SU-DHL-6 (cell line): ENCODE data around the gene EFCAB6.

Experiments used
- H2AFZ ChIP-seq: fragments of 200-600 bp; sonication (generic); 2 replicates; pipeline ENCODE4 v1.6.1; 2014; ENCODE audit warnings: low read depth, mild to moderate bottlenecking, moderate library complexity, mixed read lengths, antibody characterized with exemption, low read length; ENCODE audit not compliant: severe bottlenecking
- H3F3A ChIP-seq: fragments of 200-600 bp; shearing (Covaris generic); 2 replicates; pipeline ENCODE4 v1.6.0; 2016; ENCODE audit warnings: antibody characterized with exemption, mild to moderate bottlenecking; ENCODE audit not compliant: insufficient read depth
- H3K27ac ChIP-seq: fragments of 200-600 bp; sonication (generic); 2 replicates; pipeline ENCODE4 v1.5.1; 2016; ENCODE audit warnings: low read depth, mild to moderate bottlenecking, low read length, moderate library complexity, mixed read lengths
- H3K27me3 ChIP-seq: fragments of 200-600 bp; sonication (generic), shearing (Covaris generic); 2 replicates; pipeline ENCODE4 v1.6.0; 2014; ENCODE audit warnings: mild to moderate bottlenecking, low read length
- H3K36me3 ChIP-seq: fragments of 200-600 bp; sonication (generic); 2 replicates; pipeline ENCODE4 v1.6.1; 2014; ENCODE audit warnings: mild to moderate bottlenecking, low read length, mixed read lengths
- H3K4me2 ChIP-seq: fragments of 300-600, 200-600 bp; shearing (Covaris generic), sonication (generic); 2 replicates; pipeline ENCODE4 v1.6.0; 2014; ENCODE audit warnings: low read length, low read depth, mild to moderate bottlenecking; ENCODE audit not compliant: poor library complexity, severe bottlenecking
- H3K4me3 ChIP-seq: fragments of 200-600 bp; sonication (generic); 2 replicates; pipeline ENCODE4 v1.5.1; 2014; ENCODE audit warnings: antibody characterized with exemption, low read length, mild to moderate bottlenecking, mixed read lengths; ENCODE audit not compliant: insufficient read depth, poor library complexity, severe bottlenecking
- H3K79me2 ChIP-seq: fragments of 200-600 bp; sonication (generic); 2 replicates; pipeline ENCODE4 v1.6.1; 2014; ENCODE audit warnings: mild to moderate bottlenecking, low read length, moderate library complexity; ENCODE audit not compliant: insufficient read depth
- H3K9ac ChIP-seq: fragments of 200-600 bp; sonication (generic); 2 replicates; pipeline ENCODE4 v1.7.0; 2014; ENCODE audit warnings: mild to moderate bottlenecking, low read length
- H3K9me2 ChIP-seq: fragments of 200-600 bp; sonication (generic); replicated peaks from 2 replicates; pipeline ENCODE4 v1.6.1; 2014; ENCODE audit warnings: low read length; ENCODE audit not compliant: insufficient read depth
- H3K9me3 ChIP-seq: fragments of 200-600 bp; sonication (generic); 2 replicates; pipeline ENCODE4 v1.6.1; 2014; ENCODE audit warnings: low read length, mixed read lengths; ENCODE audit not compliant: insufficient read depth
- H4K20me1 ChIP-seq: fragments of 200-600 bp; sonication (generic); 2 replicates; pipeline ENCODE4 v1.6.1; 2014; ENCODE audit warnings: low read depth, mild to moderate bottlenecking, antibody characterized with exemption, low read length, moderate library complexity, mixed read lengths
- CTCF ChIP-seq: fragments of 200-600 bp; sonication (generic); IDR thresholded peaks from one replicate; pipeline ENCODE4 v1.5.1; 2017; ENCODE audit warnings: antibody characterized with exemption, mild to moderate bottlenecking, low read length, moderate library complexity; ENCODE audit not compliant: insufficient read depth, poor library complexity, severe bottlenecking
- EZH2phosphoT487 ChIP-seq: fragments of 200-600 bp; sonication (generic), shearing (Covaris generic); conservative IDR thresholded peaks from 2 replicates; pipeline ENCODE4 v1.6.1; 2018; ENCODE audit warnings: mild to moderate bottlenecking, antibody characterized with exemption, low read length, moderate library complexity, mixed read lengths

The EFCAB6 gene

GRCh38 chr22:43643387-43643786, 168.7 kb downstream of the EFCAB6 start:
- no peaks in the 10 kb centered on the region for H3K27me3 ChIP-seq
- H3K9me2 ChIP-seq = no peaks in the 10 kb centered on the region
- no peak overlapping the region for H2AFZ ChIP-seq
- H3K79me2 ChIP-seq = no peaks in the 10 kb centered on the region
- no peak overlapping the region for H3K9ac ChIP-seq
- TF ChIP-seq EZH2phosphoT487 (no peak), CTCF (no peak)
- H3F3A ChIP-seq = no peaks in the 10 kb centered on the region
- H3K4me2 ChIP-seq = no peak overlapping the region
- H3K4me3 ChIP-seq = no peak overlapping the region
- H3K27ac ChIP-seq = no peak overlapping the region
- peaks cover 8% of the 10 kb centered on the region; the same call in 1 of the 2 replicates for H3K9me3 ChIP-seq
- no peaks in the 10 kb centered on the region for H4K20me1 ChIP-seq
- H3K36me3 ChIP-seq = no peaks in the 10 kb centered on the region

DNA sequence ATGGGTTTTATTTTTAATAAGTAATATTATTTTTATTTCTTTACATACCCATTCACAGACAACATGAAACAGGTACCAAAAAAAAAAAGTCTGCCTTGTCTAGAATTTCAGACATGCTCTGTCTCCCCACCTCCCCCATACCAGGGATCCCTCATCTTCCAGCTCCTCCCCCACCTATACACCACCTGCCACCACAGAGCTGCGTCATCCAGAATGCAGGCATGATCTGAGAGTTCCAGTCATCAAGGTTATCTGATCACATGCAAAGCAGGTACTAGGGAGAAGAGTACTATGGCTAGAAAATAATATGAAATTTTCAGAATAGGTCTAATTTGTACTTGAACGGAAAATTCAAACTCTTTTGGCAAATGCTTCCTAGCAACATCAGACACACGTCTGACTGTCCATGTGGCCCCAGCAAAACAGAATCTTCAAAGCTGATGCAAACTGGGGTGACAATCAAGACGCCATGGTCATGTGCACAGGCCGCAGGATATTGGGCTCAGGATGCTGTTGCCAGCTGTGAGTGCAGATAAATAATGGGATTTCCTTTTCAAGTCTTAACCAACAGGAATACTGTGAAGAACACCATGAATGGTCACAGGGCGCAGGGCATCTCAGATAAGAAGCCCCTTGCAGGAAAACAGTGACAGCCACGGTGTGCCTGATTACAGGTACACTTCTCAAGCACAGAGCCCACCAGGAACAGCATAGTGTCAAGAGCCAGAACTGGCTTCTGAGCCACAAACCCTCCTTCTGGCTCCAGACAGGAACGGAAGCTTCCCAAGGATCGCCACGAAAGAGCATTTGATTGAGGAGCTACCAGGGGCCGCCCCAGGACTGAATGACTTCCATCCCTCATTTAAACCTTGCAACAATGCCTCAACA, 169.5 kb downstream of the EFCAB6 start:
- Histone ChIP-seq H3K27ac (no peak overlapping the region), H3K36me3 (no peaks in the 10 kb centered on the region), H3F3A (no peaks in the 10 kb centered on the region), H3K4me3 (no peak overlapping the region), H3K9me3 (peaks cover 8% of the 10 kb centered on the region; the same call in 1 of the 2 replicates), H3K9ac (no peak overlapping the region), H3K4me2 (no peak overlapping the region), H3K9me2 (no peaks in the 10 kb centered on the region), H4K20me1 (no peaks in the 10 kb centered on the region), H3K27me3 (no peaks in the 10 kb centered on the region), H2AFZ (no peak overlapping the region), H3K79me2 (no peaks in the 10 kb centered on the region)
- no peak for TF ChIP-seq CTCF
- TF ChIP-seq EZH2phosphoT487 = no peak

DNA sequence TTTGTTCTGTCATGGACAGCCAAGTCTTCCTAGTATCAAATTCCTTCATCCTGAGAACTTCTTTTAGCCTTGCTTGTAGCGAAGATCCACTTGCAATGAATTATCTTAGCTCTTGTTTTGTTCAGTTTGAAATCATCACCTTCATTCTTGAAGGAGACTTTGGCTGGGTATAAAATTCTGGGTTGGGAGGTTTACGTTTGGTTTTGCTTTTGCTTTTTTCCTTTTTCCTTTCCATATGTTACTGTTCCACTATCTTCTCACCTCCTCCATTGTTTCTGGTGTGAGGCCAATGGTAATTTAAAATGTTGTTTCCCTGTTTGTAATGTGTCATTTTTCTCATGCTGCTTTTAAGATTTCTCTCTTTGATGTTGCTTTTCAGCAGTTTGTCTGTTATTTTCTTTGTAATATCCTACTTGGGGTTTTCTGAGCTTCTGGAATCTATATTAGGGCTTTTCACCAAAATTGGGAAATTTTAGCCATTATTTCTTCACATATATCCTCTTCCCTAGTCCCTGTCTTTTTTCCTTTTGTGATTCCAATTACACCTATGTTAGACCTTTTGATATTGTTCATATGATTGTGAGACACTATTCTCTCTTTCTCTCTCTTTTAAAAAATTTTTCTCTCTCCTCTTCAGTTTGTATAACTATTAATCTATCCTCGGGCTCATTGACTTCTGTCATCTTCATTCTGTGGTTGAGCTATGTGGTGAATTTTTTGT, 172.7 kb downstream of the EFCAB6 start:
- Histone ChIP-seq H3K36me3 (no peaks in the 10 kb centered on the region), H3K9ac (no peak overlapping the region), H3K27ac (no peak overlapping the region), H3K79me2 (no peaks in the 10 kb centered on the region), H3K9me3 (peaks cover 8% of the 10 kb centered on the region; the same call in 1 of the 2 replicates), H3K4me2 (no peak overlapping the region), H4K20me1 (no peaks in the 10 kb centered on the region), H2AFZ (no peak overlapping the region), H3F3A (no peaks in the 10 kb centered on the region), H3K27me3 (no peaks in the 10 kb centered on the region), H3K9me2 (no peaks in the 10 kb centered on the region), H3K4me3 (no peak overlapping the region)
- TF ChIP-seq CTCF (no peak), EZH2phosphoT487 (no peak)
